ENCODE results near the gene CCIN.

- TF ChIP-seq, protein P1, sequence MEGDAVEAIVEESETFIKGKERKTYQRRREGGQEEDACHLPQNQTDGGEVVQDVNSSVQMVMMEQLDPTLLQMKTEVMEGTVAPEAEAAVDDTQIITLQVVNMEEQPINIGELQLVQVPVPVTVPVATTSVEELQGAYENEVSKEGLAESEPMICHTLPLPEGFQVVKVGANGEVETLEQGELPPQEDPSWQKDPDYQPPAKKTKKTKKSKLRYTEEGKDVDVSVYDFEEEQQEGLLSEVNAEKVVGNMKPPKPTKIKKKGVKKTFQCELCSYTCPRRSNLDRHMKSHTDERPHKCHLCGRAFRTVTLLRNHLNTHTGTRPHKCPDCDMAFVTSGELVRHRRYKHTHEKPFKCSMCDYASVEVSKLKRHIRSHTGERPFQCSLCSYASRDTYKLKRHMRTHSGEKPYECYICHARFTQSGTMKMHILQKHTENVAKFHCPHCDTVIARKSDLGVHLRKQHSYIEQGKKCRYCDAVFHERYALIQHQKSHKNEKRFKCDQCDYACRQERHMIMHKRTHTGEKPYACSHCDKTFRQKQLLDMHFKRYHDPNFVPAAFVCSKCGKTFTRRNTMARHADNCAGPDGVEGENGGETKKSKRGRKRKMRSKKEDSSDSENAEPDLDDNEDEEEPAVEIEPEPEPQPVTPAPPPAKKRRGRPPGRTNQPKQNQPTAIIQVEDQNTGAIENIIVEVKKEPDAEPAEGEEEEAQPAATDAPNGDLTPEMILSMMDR (IDR thresholded peaks at IDR 0.05; ENCODE audit: insufficient read depth, low read depth, low read length) = peak; percentile 20
- no peak for TF ChIP-seq EZH2 (IDR thresholded peaks at IDR 0.05; ENCODE audit: insufficient read depth, low read length)
Measured at GRCh38 chr9:36141288-36141687, 27.9 kb upstream of the CCIN start.

All from astrocyte (in vitro differentiated cells and primary cell).